Mucosa of descending colon (tissue), 3 donors: ENCODE data around the gene CCDC138. TPM values are rescaled to one million over a fixed set of nuclear protein-coding genes. Genes with fewer than 3 reads are reported as not detected.

ENCODE experiments used
- ATAC-seq: fragments of 200-7000 bp; cut with Tn5 transposase; one replicate; pipeline ENCODE4 v1.9.1; 2020; ENCODE audit warnings: mild to moderate bottlenecking, moderate library complexity
- DNase-seq, 3 donors: peaks; one replicate each; pipeline ENCODE4 v3.0.0-alpha.2; 2020
- H3K36me3 ChIP-seq: fragments of 200-600 bp; one replicate; pipeline ENCODE4 v1.8.0; 2021; ENCODE audit warnings: low read depth, mild to moderate bottlenecking
- H3K4me1 ChIP-seq: fragments of 200-600 bp; one replicate; pipeline ENCODE4 v1.8.0; 2021; ENCODE audit warnings: low read depth, mild to moderate bottlenecking
- H3K4me3 ChIP-seq: fragments of 200-600 bp; one replicate; pipeline ENCODE4 v1.8.0; 2021; ENCODE audit warnings: mild to moderate bottlenecking
- H3K9me3 ChIP-seq: fragments of 200-600 bp; one replicate; pipeline ENCODE4 v1.8.0; 2021; ENCODE audit warnings: mild to moderate bottlenecking
- intact Hi-C, 2 donors: fragments of 100-400 bp; cut with DNase I in 1 of 2; cut with micrococcal nuclease in 1 of 2; formaldehyde crosslinking; loops; one replicate each; pipeline versions ENCODE4 v1.11.0 to v1.11.1; 2022; cut with DNase I, micrococcal nuclease
- total RNA-seq, 3 donors: library from RNA; stranded (reverse); fragmentation: NEBNext Ultra II Directional in 2 of 3; extraction: Animal tissue kit (Norgen Biotek cat#: 25700) in 2 of 3; gene quantifications; one replicate each; pipeline versions ENCODE4 v1.2.1 to v1.2.4, GENCODE V29; 2021 to 2023
- TF ChIP-seq, protein P1 (sequence below): fragments of 200-600 bp; IDR thresholded peaks from one replicate; pipeline ENCODE4 v1.8.0; 2022; ENCODE audit warnings: antibody characterized with exemption, mild to moderate bottlenecking
- donor health status: DM: no; HTN: no; CAD: no; lungs with moderate emphysema.
- donor health status: DM: no; HTN: no; CAD: no.
- donor health status: DM: no; HTN: yes; CAD: no.

CCDC138 gene
- total RNA-seq, 3 donors from 2014 or later: 3.7 to 6.2 (median 5.5) TPM

DNA sequence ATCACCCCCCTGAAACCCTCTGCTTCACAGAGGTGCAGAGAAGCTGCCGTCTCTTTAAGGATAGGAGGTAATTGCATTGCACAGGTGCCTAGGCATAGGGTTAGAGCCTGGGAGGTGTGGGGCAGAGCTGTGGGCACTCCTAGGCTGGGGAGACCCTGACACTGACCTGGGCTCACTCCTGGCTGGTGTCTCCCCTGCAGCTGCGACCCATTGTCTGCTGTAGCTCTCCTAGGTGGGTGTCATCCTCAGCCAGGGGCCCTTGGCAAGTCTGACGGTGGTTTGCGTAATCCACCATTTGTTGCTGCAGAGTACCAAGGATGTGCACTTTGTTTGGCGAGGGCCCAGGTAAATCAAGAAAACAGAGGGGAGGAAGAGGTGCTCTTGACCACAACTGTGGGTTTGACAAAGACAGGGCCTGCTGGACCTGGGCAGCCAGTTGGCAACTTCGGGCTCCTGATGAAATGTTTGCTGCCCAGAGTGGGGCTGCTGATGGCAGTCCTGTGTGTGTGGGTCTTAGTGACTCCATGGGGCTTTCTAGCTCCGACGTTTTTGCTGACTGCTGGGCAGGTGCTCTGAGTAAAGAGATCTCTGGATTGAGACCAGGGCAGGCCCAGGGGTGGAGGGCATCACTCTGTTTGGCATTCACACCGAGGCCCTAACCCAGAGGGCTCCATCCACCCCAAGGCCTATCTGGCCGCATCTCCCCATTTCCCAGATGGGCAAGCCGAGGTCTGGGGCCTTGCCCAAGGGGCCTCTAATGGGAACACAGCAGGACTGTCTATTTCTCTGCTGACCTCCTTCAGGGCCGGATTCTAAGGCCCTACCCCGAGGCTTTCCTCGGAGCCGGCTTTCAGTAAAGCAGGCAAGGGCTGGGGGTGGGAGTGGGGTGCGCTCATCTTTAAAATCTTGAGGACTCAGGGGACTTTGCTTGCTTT, 134.8 kb downstream of the CCDC138 start:
- TF ChIP-seq, protein P1, sequence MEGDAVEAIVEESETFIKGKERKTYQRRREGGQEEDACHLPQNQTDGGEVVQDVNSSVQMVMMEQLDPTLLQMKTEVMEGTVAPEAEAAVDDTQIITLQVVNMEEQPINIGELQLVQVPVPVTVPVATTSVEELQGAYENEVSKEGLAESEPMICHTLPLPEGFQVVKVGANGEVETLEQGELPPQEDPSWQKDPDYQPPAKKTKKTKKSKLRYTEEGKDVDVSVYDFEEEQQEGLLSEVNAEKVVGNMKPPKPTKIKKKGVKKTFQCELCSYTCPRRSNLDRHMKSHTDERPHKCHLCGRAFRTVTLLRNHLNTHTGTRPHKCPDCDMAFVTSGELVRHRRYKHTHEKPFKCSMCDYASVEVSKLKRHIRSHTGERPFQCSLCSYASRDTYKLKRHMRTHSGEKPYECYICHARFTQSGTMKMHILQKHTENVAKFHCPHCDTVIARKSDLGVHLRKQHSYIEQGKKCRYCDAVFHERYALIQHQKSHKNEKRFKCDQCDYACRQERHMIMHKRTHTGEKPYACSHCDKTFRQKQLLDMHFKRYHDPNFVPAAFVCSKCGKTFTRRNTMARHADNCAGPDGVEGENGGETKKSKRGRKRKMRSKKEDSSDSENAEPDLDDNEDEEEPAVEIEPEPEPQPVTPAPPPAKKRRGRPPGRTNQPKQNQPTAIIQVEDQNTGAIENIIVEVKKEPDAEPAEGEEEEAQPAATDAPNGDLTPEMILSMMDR: no peak
- Histone ChIP-seq H3K9me3 (no peaks in the 10 kb centered on the region), H3K4me3 (no peak overlapping the region), H3K4me1 (peaks cover 14% of the 10 kb centered on the region), H3K36me3 (no peaks in the 10 kb centered on the region)
- no peak for ATAC-seq
- intact Hi-C loops: no loop called here
- no peak for DNase-seq

DNA sequence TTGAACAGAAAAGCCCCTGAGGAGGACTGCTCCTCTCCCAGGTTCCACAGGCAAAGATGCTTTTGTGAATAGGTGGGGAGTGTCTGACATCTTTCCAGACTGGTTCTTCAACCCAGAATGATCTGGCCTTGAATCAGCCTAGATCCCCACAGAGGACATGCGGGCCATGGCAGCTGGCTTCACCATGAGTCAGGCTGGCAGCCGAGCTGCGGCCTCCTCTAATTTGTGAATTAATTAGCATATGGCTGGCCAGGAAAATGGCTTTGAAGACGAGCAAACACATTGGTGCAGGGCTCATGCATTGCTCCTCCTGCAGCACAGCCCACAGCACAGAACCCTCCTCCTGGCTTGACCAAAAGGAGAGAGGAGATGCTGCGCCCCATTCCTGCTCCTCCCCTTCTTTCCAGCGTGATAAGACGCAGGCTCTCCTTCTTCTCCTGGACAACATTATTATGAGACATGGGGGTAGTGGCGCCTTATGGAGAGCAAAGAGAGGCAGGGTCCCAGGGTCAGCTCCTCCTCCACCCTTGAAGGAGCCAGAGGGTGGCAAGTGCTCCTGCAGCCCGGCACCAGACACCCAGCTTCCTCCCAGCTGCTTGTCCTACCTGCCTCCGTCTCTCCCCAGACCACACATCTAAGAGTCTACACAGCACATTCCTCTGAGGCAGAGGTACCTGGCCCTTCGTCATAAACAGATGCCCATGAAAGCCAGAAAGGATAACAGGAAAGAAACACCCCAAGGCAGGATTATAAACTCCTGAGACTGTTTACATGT, 135.8 kb downstream of the CCDC138 start:
- intact Hi-C loops: no loop called here
- ATAC-seq: no peak
- H3K36me3 ChIP-seq: no peaks in the 10 kb centered on the region
- DNase-seq: no peak
- H3K4me3 ChIP-seq: no peak overlapping the region
- H3K9me3 ChIP-seq: no peaks in the 10 kb centered on the region
- H3K4me1 ChIP-seq: peaks cover 12% of the 10 kb centered on the region
- TF ChIP-seq, protein P1: no peak

- Histone ChIP-seq H3K36me3 (no peaks in the 10 kb centered on the region), H3K4me3 (no peak overlapping the region), H3K4me1 (peaks cover 6% of the 10 kb centered on the region), H3K9me3 (no peaks in the 10 kb centered on the region)
- DNase-seq (no peak), ATAC-seq (peak; percentile 40)
- intact Hi-C loops: no loop called here
- TF ChIP-seq, protein P1: no peak
Observed at GRCh38 chr2:108923019-108923700, 136.6 kb downstream of the CCDC138 start.

DNA sequence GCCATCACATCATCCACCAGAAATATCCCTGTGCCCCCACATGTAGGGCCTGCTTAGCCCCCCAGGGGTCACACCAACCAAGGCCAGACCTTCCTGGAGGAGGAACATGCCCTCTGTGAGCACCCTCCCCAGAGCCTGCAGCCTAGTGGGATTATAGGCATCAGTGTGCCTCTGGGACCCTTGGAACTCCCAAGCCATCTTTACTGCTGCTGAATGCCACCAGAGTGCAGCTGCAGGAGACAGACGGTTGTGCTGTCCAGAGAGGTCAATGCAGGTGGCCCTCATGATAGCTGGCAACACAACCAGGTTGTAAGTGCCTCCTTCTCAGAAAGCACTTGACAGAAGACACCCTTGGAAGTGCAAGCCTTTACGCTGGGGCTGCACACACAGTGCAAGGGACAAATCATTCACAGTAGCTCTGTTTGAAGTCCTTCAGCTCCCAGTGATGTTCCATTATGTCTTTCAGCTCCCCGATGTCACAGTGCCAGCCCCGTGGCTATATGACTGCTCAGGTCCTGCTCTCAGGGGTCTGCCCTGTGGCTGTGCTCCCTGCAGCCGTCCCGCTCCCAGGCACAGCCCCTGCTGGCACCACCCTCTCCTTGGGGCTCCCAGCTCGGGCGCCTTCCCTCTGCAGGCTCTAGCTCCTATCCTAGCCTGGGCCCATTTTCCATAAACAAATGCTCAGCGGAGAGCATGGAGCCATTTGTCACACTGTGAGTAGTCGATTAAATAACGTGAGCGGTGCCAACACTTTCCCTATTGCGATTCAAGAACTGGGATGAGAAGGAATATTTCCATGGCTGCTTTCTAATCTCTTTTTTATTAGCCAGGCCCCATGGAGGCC, 137.4 kb downstream of the CCDC138 start:
- Histone ChIP-seq H3K36me3 (no peaks in the 10 kb centered on the region), H3K4me3 (no peak overlapping the region), H3K4me1 (peaks cover 6% of the 10 kb centered on the region), H3K9me3 (no peaks in the 10 kb centered on the region)
- intact Hi-C loops: no loop called here
- ATAC-seq: no peak
- TF ChIP-seq, protein P1: no peak
- no peak for DNase-seq
